HG03064 (cell line): ENCODE measurements around the gene DMD.
"Not testable (repeated sequence)": the region's sequence is repeated elsewhere in the genome, so short reads cannot be mapped to it uniquely, and the experiment has no call there.

Source experiments
- ATAC-seq: cut with Tn5 transposase; IDR thresholded peaks from one replicate; pipeline ENCODE4 v1.9.1; 2021; ENCODE audit warnings: low read depth; ENCODE audit not compliant: unreplicated experiment

The DMD gene

DNA sequence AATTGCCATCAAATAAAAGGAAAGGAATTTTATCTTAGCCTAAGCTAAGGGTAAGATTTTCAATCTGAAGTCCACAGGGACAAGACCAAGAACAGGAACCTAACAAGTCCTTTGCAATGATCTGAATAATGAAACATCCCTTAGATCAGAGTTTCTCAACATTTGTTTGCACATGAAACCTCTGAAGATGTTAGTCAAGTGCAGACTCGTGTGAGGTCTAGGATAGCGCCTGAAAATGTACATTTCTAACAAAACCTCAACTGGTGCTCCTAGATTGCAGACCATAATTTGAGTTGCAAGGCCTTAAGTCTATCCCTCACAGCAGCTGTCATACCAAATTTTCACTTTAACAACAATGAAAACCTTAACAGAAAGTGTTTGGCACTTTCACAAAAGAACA, 337.6 kb downstream of the DMD start:
- ATAC-seq = no peak

DNA sequence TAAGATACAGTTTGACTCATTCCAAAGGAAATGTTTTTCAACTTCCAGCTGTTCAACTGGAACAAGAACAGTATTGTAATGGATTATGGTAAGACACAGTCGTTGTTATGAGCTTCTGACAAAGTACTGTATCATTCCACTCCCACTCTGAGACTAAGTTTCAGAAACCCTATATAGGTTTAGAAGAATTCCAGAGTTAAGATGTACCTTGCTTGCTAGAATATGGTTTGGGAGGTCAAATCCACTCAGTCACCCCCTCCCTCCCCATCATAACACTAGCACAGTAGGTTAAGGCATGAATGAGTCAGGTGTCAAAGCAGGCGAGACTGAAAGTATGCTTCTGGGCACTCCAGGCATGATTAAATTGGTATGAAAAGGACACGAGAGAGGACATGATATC, 339.7 kb downstream of the DMD start:
- no peak for ATAC-seq

DNA sequence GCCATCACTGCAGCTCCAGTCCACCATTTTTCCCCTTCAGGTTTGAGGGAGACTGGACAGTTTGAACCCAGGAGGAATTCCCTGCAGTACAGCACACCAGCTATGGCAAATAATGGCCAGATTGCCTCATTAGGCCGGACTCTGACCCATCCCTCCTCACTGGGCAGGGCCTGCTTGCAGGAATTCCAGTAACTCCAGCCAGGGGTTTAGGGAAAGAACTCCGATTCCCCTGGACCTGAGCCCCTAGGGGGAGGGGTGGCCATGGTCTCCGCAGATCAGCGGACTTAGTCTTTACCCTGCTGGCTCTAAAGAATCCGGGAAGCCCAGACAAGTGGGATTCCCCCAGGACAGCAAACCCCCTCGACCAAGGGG, 342.8 kb downstream of the DMD start:
- ATAC-seq = no peak

DNA sequence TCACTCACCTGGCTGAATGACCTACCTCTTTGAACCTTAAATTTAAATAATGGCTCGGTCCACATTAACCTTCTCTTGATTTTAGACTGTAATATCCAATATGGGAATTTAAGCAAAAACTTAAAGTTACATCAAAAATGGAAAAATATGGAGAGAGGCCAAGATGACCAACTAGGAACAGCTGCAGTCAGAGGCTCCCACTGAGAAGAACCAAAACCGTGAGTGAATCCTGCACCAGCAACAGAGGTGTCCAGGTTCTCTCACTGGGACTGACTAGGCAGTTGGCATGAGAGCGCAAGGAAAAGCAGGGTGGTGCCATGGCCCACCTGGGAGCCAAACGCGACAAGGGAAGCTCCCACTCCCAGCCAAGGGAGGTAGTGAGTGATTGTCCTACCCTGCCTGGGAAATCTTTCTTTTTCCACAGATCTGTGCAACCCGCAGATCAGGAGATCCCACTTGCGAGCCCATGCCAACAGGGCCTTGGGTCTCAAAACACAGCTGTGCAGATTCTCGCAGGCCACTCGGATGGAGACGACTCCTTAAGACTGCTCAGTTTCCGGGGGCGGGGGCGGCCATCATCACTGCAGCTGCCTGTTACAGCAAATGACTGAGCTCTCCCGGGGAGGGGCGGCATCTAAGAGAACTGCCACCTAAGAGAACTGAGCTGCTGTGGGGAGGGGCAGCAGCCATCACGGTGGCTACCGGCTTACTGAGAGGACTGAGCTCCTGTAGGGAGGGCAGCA, 343.4 kb downstream of the DMD start:
- no peak for ATAC-seq

DNA sequence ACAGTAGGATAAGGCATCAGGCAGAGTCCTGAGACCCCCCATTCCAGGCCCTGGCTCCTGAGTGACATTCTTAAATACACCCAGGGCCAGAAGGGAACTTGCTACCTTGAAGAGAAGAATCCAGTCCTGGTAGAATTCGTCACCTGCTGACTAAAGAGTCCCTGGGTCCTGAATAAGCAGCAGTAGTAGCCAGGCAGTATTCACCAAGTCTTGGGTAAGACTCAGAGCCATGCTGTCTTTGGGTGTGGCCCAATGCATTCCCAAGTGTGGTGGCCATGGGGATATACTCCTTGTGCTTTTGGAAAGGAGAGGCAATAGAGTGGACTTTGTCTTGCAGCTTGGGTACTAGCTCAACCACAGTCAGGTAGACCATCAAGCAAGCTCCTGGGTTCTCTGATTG, 359.1 kb downstream of the DMD start:
- no peak for ATAC-seq

DNA sequence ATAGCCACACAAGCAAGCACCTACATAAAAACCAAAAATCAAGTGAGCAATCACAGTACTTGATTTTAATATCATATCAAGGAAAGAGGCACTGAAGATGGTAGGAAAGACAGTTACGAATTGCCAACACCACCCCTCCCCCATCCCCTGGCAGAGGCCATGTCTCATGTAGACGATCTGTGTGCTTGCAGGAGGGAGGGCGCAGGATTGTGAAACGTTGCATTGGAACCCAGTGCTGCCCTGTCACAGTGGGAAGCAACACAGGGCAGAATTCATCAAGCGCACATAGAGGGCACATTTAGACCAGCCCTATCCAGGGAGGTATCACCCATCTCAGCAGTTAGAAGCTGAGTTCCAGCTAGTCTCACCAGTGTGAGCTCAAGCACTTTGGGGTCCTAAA, 359.8 kb downstream of the DMD start:
- ATAC-seq = no peak

DNA sequence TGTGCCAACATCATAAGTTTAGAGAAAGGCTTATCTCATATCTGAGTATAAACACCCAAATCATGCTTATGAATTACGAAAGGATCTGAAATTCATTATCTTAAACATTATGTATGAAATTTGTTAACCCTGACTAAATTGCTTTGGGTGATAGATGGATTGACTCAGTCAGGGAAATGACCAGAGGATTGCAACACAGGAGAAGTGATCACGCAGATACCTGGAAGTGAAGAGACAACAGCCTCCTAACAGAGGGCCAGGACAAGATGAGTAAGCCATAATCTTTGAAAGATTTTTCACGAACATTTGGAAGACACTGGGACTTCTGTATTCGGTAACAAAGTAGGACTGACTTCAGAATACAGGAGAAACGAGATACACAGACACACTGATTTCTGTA, 363.4 kb downstream of the DMD start:
- ATAC-seq = no peak

DNA sequence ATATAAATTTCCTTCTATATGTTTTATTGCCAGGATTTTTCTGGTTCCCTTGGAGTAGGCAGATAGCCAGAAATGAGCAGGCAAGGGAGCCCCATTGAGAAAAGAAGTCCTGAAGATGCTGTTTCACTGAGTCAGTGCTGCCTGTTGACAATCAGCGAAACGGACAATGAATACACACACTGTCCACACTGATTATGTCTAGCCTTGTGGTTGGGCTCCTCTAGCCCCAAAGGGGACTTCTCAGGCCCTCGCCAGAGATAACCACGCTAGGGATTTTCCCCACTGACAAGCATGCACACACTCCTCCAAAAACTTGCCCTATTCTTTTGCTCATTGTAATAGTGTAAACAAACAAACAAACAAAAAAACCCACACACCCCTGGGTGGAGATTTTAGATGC, 369.3 kb downstream of the DMD start:
- no peak for ATAC-seq

DNA sequence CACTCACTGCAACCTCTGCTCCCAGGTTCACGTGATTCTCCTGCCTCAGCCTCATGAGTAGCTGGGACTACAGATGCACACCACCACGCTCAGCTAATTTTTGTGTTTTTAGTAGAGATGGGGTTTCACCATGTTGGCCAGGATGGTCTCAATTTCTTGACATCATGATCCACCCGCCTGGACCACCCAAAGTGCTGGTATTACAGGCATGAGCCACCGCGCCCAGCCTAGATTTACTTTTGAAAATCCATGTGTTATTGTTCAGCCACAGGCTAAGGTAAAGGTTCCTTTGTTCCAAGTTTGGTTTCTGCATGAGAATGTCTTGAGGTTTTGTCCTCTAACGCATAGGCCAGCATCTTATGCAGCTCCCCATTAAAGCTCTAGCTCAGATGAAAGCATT, 371.6 kb downstream of the DMD start:
- no peak for ATAC-seq

DNA sequence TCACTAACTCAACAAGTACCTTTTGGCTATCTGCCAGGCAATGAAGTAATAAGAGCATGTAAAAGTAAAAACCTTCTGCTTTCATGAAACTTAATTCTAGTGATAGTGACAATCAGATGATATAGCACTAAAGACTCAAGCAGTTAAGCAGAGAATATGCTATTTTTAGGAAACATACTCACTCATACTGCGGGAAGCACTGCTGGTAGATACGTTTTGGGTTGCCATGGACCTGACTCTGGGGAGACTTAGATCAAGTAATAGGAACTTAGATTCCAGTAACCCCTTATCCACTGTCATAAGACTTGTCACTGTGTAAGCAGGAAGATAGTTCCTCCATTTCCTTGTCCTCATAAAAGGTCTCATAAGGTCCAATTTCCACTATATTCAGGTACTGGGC, 386.3 kb downstream of the DMD start:
- no peak for ATAC-seq

DNA sequence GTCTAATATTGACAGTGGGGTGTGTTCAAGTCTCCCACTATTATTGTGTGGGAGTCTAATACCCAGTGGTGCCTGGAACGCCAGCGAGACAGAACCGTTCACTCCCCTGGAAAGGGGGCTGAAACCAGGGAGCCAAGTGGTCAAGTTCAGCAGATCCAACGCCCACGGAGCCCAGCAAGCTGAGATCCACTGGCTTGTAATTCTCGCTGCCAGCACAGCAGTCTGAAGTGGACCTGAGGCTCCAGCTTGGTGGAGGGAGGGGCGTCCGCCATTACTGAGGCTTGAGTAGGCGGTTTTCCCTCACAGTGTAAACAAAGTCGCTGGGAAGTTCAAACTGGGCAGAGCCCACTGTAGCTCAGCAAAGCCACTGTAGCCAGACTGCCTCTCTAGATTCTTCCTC, 407.3 kb downstream of the DMD start:
- ATAC-seq = no peak

DNA sequence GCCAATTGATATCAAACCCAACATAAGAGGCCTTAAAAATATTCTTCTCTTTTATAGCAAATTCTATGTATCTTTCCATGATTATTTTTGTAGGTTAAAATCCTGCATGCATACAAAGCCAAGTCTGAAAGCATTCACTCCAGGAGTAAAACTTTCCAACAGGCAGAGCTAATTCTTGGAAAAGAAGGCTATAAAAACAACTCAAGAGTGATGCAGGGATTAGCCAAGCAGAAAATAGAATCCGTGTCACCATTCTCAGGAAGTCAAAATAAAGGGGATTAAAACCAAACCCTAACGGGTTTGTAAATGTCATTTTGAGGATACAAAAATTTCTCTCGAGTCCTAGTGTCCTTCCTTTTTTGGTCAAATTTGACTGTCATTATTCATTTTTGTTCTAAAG, 412.4 kb downstream of the DMD start:
- no peak for ATAC-seq

DNA sequence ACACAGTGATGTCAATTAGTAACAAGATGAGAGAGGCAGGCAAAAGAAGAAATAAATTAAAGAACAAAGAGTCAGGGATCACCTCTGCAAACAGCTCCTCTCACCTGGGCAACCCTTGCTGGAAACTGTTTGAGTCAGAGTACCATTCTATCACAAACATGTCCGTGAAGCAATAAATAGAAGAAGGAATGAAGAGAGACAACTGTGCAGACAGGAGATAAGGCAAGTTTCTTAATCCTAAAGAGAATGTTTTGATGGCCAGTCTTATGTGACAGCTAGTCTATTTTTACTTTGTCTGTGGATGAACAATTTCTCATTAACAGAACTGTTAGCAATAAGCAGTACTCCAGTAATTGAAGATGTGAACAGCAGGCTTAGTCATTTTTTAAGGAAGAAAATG, 422.4 kb downstream of the DMD start:
- no peak for ATAC-seq

DNA sequence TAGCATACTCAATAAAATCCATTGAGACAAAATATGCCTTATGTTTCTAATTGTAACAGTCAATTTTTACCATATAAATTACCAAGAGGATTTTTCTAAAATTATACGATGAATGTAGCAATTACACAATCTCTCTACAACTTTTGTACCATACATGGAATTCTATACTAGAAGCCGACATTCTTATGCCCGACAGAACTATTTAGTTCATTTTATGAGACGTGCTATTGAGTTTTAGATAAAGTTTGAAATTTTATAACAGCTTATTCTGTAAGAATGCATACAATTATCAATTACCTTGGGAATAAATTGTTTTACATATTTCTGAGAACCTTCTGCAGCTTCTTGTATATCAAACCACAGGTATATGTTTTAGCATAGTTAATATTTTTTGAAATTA, 431.2 kb downstream of the DMD start:
- no peak for ATAC-seq

DNA sequence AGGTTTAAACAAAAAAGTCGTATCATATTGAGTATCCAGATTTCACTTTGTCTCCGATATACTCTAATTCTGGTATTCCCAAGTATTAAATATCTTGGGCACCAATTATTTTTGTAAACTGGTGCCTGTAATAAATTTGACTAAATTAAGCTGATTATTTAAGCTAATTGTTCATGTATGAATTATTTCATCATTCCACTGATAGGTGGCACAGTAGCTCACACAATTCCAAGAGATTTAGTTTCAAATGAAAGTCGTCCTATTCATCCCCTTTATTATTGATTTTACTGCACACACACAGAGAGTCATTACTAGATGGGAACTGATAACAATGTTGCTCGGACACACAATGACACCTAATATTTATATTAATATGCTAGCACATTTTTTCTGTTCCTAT, 432.4 kb downstream of the DMD start:
- no peak for ATAC-seq

DNA sequence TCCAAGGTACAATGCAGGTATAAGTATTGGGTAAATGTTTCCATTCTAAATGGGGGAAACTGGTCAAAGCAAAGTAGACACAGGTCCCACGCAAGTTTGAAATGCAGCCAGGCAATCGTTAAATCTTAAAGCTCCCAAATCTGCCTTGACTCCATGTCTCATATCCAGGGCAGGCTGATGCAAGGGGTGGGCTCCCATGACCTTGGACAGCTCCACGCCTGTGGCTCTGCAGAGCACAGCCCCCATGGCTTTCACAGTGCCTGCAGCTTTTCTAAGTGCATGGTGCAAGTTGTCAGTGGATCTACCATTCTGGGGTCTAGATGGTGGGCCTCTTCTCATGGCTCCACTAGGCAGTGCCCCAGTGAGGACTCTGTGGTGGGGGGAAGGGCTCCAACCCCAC, 436.4 kb downstream of the DMD start:
- no peak for ATAC-seq

DNA sequence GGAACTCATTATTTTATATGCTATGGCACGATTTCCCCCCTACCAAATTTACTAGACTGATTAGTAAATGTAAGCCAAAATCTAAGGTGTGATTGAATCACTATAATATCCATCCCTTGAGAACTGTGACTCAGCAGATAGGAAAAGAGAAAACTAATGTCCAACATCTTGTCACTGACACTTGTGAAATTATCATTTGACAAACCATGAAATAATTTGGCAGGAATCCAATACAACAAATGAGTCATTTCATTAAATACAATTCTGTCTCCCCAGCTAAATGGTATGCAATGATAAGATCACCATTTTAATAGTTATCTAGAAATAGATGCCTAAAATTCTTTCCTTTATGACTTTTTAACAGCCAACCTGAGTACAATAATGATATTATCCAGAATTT, 462.3 kb downstream of the DMD start:
- no peak for ATAC-seq

DNA sequence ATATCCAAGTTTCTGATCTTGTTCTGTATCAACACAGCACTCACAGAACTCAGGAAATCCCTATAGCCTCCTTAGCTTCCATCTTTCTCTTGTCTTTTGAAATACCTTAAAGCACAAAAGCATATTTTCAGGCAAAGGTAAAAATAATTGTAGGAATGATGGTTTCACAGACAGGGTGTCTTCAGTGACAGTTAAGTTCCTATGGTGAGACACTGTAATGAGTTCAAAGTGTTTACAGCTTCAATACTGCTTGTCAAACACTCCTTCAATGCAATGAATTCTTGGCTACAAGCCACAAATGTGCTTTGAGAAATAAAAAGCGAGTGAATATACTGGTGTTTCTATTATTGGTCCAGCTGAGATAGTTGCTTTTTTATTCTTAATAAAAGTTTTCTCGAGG, 466.0 kb downstream of the DMD start:
- ATAC-seq = no peak

DNA sequence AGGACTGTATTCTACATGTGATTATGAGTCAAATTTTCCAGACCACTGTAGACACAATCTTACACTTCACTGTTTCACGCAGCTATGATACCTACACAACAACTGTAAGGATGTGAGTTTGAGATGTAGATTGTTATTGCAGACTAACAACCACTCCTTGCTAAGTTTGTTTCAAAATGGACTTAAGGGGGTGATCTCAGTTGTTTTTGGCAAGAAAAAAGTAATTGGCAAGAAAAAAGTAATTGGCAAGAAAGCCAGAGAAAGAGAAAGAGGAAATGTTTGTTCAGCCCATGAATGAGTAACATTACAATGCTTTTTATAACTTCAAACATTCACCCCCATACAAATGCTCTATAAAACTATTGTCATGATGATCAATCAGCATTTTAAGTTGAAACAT, 466.4 kb downstream of the DMD start:
- no peak for ATAC-seq

DNA sequence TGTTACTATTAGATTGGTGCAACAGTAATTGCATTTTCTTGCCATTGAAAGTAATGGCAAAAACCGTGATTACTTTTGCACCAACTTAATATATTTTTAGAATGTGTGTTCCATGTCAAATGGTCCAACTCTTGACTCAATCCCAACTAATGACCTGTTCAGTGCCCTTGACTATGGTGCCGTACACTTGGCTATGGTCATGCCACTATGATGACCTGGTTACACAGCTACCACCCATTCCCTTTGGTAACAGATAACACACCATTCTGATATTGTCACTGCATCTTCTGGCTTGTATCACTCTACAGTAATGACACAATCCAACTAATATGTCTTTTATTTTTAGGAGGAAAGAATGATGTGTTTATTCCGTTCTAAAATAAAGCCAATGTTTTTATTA, 469.4 kb downstream of the DMD start:
- no peak for ATAC-seq

DNA sequence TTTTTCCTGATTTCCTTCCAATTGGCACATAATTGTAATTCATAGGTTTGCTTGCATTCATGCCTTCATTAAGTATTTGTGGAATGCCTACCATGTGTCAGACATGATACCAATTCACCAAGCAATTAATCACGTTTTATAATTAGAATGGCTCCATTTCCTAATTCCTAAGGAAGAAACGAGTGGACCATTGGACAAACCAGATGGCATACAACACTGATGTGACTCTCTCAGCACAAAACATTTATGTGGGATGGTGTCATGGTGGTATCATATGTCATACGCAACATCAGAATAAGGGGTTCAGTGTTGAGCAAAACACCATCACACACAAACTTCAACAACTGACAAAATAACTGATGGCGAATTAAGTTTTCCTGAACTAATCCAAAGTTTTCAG, 502.8 kb downstream of the DMD start:
- no peak for ATAC-seq

DNA sequence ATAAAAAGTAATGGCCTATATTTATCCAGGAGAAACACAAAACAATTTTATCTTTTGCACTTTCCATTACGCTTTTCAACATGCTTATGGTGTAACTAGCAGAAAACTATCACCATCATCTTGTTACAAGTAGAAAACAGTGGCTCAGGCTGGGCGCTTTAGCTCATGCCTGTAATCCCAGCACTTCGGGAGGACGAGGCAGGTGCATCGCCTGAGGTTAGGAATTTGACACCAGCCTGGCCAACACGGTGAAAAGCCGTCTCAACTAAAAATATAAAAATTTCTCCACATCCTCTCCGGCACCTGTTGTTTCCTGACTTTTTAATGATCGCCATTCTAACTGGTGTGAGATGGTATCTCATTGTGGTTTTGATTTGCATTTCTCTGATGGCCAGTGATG, 506.0 kb downstream of the DMD start:
- not testable (repeated sequence) for ATAC-seq

DNA sequence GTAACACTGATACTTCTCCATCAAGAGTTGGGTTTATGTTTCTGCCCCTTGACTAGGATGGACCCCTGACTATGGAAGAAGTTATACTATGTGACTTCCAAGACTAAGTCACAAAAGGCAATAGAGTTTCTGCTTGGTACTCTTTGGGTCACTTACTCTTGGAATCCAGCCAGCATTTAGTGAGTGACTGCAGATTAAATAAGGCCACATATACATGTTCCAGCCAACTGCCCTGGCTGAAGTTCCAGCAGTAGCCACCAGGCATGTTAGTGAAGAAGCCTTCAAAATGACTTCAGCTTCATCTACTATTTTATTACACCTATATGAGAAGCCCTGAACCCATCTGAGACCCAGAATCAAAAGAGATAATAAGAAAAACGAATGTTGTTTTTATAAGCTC, 524.0 kb downstream of the DMD start:
- ATAC-seq = no peak
